Activated B cell treated with CpG ODN at 0.5 μM for 24 hours (primary cell): ENCODE measurements around the gene KLHL29. TPM values are rescaled to one million over a fixed set of nuclear protein-coding genes. Genes with fewer than 3 reads are reported as not detected.

ENCODE experiments used
- ATAC-seq: fragments of 200-7000 bp; cut with Tn5 transposase; one replicate; pipeline ENCODE4 v1.10.0; 2021; ENCODE audit warnings: low read depth, mild to moderate bottlenecking, moderate library complexity
- CTCF ChIA-PET: fragments of 350-600 bp; sonication (Branson Sonifier 250); formaldehyde crosslinking; loops from one replicate; lab custom pipeline; 2021; ENCODE audit warnings: antibody characterized with exemption; lab: Charles Lee
- POLR2A ChIA-PET: fragments of 350-600 bp; sonication (Branson Sonifier 250); formaldehyde crosslinking; loops from one replicate; lab custom pipeline; 2021; ENCODE audit warnings: antibody characterized with exemption; lab: Charles Lee
- DNase-seq: peaks from one replicate; pipeline ENCODE4 v3.0.0; 2022
- H3K27ac Mint-ChIP-seq: one replicate; pipeline ENCODE4 v1.8.0; 2020; ENCODE audit warnings: mixed read lengths
- H3K27me3 Mint-ChIP-seq: one replicate; pipeline ENCODE4 v1.8.0; 2021; ENCODE audit warnings: mixed read lengths
- H3K36me3 Mint-ChIP-seq: one replicate; pipeline ENCODE4 v1.8.0; 2021; ENCODE audit warnings: low read depth, mixed read lengths
- H3K4me1 Mint-ChIP-seq: one replicate; pipeline ENCODE4 v1.8.0; 2021; ENCODE audit warnings: mixed read lengths
- H3K4me3 Mint-ChIP-seq: one replicate; pipeline ENCODE4 v1.8.0; 2020; ENCODE audit warnings: mild to moderate bottlenecking, mixed read lengths
- H3K9me3 Mint-ChIP-seq: one replicate; pipeline ENCODE4 v1.8.0; 2020; ENCODE audit warnings: mixed read lengths
- intact Hi-C: fragments of 100-400 bp; cut with micrococcal nuclease; formaldehyde crosslinking; loops from one replicate; pipeline ENCODE4 v1.15.1; 2024
- total RNA-seq: library from RNA; stranded (reverse); gene quantifications from 2 replicates; pipeline ENCODE4 v1.2.3, GENCODE V29; 2022
- TF ChIP-seq, protein P1 (sequence below): fragments of 200-600 bp; IDR thresholded peaks from one replicate; pipeline ENCODE4 v1.8.0; 2022; ENCODE audit warnings: antibody characterized with exemption, mild to moderate bottlenecking

The KLHL29 gene
- total RNA-seq, 1 donor from 2014 or later, result 2.5 TPM

DNA sequence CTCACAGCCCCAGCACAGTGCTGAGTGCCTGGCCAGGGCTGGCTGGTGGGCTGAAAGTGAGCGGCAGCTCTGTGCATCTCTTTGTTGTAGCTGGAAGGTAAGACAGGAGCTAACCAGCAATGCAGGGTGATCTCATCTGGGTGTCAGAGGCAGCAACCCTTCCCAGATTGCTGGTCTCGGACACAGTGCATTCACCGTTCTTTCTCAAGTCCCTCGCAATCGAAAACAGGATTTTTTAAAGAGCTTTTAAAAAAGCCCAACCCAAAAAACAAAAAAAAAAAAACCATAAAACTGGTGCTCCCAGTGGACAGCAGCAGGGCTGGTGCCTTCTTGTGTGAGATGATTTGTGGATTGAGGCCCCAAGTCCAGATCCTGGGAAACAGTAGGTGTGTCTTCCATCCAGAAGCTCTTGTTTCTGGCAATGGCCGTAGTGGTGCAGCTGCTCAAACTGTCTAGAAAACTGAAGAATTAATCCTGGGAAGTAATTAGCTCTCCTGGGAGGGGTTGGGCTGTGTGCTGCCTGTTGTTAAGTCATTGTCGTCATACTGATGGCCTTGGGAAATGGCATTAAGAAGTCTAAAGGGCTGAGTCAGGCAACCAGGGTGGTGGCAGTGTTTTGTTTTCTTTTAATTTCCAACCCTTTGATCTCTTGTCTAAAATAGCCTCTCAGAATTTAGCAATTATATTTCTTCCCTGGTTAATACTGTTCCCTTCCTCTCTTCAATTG is 156.7 kb downstream of the KLHL29 start:
- H3K36me3 Mint-ChIP-seq, result no peaks in the 10 kb centered on the region
- ATAC-seq, result no peak
- H3K4me1 Mint-ChIP-seq, result no peaks in the 10 kb centered on the region
- H3K4me3 Mint-ChIP-seq, result no peak overlapping the region
- TF ChIP-seq, protein P1, sequence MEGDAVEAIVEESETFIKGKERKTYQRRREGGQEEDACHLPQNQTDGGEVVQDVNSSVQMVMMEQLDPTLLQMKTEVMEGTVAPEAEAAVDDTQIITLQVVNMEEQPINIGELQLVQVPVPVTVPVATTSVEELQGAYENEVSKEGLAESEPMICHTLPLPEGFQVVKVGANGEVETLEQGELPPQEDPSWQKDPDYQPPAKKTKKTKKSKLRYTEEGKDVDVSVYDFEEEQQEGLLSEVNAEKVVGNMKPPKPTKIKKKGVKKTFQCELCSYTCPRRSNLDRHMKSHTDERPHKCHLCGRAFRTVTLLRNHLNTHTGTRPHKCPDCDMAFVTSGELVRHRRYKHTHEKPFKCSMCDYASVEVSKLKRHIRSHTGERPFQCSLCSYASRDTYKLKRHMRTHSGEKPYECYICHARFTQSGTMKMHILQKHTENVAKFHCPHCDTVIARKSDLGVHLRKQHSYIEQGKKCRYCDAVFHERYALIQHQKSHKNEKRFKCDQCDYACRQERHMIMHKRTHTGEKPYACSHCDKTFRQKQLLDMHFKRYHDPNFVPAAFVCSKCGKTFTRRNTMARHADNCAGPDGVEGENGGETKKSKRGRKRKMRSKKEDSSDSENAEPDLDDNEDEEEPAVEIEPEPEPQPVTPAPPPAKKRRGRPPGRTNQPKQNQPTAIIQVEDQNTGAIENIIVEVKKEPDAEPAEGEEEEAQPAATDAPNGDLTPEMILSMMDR, result no peak
- intact Hi-C loops, result no loop called here
- no peaks in the 10 kb centered on the region for H3K9me3 Mint-ChIP-seq
- peaks cover 1% of the 10 kb centered on the region for H3K27me3 Mint-ChIP-seq
- H3K27ac Mint-ChIP-seq, result no peak overlapping the region
- DNase-seq, result no peak
- ChIA-PET CTCF (no interaction called here), POLR2A (no interaction called here)

DNA sequence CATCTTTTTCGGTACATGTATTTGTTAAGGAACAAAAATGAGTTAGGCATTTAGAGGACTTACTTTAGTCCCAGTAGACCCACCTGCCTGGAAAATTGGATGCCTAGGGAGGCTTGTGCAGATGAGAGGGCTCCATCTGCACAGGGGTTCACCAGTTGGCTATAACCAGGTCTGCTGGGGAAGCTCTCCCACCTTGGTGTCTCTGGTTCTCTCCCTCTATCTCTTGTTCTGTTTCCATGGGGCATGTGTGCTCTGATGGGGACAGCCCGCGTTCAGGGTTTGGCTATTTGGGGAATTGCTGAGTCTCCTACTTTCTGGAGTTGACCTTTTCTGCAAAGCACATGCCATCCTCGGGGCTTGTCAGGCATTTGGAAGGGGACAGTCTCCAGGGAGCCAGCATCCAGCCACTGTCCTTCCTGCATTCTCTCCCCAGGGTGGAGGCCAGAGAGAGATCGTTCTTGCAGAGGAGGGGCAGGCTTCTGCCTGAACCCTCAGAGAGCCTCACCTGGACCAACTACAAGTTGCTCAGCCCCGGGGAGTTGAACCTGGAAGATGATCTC is 157.3 kb downstream of the KLHL29 start:
- Mint-ChIP-seq H3K9me3 (no peaks in the 10 kb centered on the region), H3K27ac (no peak overlapping the region), H3K4me3 (no peak overlapping the region), H3K4me1 (no peaks in the 10 kb centered on the region), H3K36me3 (no peaks in the 10 kb centered on the region), H3K27me3 (peaks cover 1% of the 10 kb centered on the region)
- ChIA-PET POLR2A (no interaction called here), CTCF (no interaction called here)
- DNase-seq, result no peak
- intact Hi-C loops, result no loop called here
- no peak for ATAC-seq
- TF ChIP-seq, protein P1, result no peak

GRCh38 chr2:23543302-23543701 is 158.3 kb downstream of the KLHL29 start:
- Mint-ChIP-seq H3K27me3 (peaks cover 1% of the 10 kb centered on the region), H3K36me3 (no peaks in the 10 kb centered on the region), H3K9me3 (no peaks in the 10 kb centered on the region), H3K4me3 (no peak overlapping the region), H3K4me1 (no peaks in the 10 kb centered on the region), H3K27ac (no peak overlapping the region)
- TF ChIP-seq, protein P1, result no peak
- no peak for ATAC-seq
- CTCF ChIA-PET, result no interaction called here
- POLR2A ChIA-PET, result no interaction called here
- intact Hi-C loops, result no loop called here
- DNase-seq, result no peak

DNA sequence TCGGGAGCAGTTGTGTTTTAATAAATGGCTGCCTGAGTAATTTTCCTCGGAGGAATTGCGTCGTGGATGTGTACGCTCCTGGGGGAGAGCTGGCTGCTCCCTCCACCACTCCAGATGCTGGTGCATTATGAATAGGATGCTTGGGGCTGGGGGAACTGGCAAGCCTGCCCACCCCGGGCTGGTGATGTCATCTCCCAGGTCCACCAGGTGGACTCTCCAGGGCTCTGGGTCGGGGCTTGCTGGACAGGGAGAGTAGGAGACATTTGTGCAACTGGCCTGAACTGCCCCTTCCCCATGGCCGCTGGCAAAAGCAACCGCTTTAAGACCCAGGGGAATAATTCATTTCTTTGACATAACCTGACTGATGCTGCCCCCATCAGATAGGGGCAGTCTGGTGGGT is 158.7 kb downstream of the KLHL29 start:
- H3K27me3 Mint-ChIP-seq, result peaks cover 1% of the 10 kb centered on the region
- no peak for DNase-seq
- no peak overlapping the region for H3K4me3 Mint-ChIP-seq
- H3K36me3 Mint-ChIP-seq, result no peaks in the 10 kb centered on the region
- TF ChIP-seq, protein P1, result no peak
- no peaks in the 10 kb centered on the region for H3K4me1 Mint-ChIP-seq
- no peak for ATAC-seq
- no peaks in the 10 kb centered on the region for H3K9me3 Mint-ChIP-seq
- intact Hi-C loops, result no loop called here
- no peak overlapping the region for H3K27ac Mint-ChIP-seq
- ChIA-PET POLR2A (no interaction called here), CTCF (no interaction called here)

DNA sequence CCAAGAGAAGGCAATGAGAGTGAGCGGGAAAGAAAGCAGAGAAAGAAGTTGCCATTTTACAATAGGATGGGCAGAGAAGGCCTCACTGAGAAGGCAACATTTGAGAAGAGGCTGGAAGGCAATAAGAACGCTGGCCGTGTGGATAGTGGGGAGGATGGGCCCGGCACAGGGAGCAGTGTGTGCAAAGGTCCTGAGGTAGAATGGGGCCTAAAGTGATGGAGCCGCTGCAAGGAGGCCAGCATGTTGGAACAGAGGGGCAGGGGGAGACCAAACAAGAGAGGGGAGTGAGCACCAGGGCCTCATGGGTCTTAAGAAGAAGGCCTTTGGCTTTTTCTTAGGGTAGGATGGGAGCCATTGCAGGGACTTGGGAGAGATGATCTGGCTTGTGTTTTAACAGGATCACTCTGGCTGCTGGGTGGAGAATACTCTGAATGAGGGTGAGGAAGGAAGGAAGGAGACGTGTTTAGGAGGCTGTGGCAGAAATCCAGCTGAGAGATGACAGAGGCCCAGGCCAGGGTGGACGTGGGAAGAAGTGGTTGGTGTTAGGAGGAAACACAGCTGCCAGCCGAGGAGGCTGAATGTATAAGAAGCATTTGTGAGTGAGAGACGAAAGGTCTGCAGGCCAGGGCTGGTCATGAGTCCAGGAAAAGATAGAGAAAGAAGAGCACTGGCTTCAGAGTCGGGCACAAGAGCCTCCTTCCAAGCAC is 159.8 kb downstream of the KLHL29 start:
- no peak for DNase-seq
- ChIA-PET CTCF (no interaction called here), POLR2A (no interaction called here)
- Mint-ChIP-seq H3K4me3 (no peak overlapping the region), H3K9me3 (no peaks in the 10 kb centered on the region), H3K4me1 (no peaks in the 10 kb centered on the region), H3K36me3 (no peaks in the 10 kb centered on the region), H3K27ac (no peak overlapping the region), H3K27me3 (peaks cover 1% of the 10 kb centered on the region)
- intact Hi-C loops, result no loop called here
- ATAC-seq, result no peak
- TF ChIP-seq, protein P1, result no peak
